Osteoblast (primary cell): ENCODE results near the gene POLR1E. TPM values are rescaled to one million over a fixed set of nuclear protein-coding genes. Genes with fewer than 3 reads are reported as not detected.
"Not testable (repeated sequence)": the region's sequence is repeated elsewhere in the genome, so short reads cannot be mapped to it uniquely, and the experiment has no call there.

Experiments
- DNase-seq: peaks from one replicate; pipeline ENCODE4 v3.0.0; 2011; ENCODE audit warnings: low spot score, mixed read lengths; ENCODE audit not compliant: insufficient read length; ENCODE audit errors: missing footprints
- H2AFZ ChIP-seq: 2 replicates; pipeline ENCODE4 v1.6.0; 2011; ENCODE audit warnings: mild to moderate bottlenecking, low read length
- H3K27ac ChIP-seq: 2 replicates; pipeline ENCODE4 v1.5.1; 2011; ENCODE audit warnings: mild to moderate bottlenecking, low read depth, low read length, moderate library complexity
- H3K27me3 ChIP-seq: 2 replicates; pipeline ENCODE4 v1.6.0; 2012; ENCODE audit warnings: mild to moderate bottlenecking, control low read depth, inconsistent platforms, low read length, moderate library complexity; ENCODE audit not compliant: insufficient read depth
- H3K36me3 ChIP-seq: 2 replicates; pipeline ENCODE4 v1.5.1; 2011; ENCODE audit warnings: mild to moderate bottlenecking, low read length, control low read depth, moderate library complexity; ENCODE audit not compliant: insufficient read depth
- H3K4me1 ChIP-seq: 2 replicates; pipeline ENCODE4 v1.5.1; 2011; ENCODE audit warnings: mild to moderate bottlenecking, low read length, control low read depth, moderate library complexity; ENCODE audit not compliant: insufficient read depth
- H3K4me2 ChIP-seq: 2 replicates; pipeline ENCODE4 v1.6.0; 2011; ENCODE audit warnings: mild to moderate bottlenecking, low read length; ENCODE audit not compliant: insufficient read depth
- H3K4me3 ChIP-seq: fragments of 200-600 bp; sonication (generic); 3 replicates; pipeline ENCODE4 v1.5.1; 2012; ENCODE audit warnings: mild to moderate bottlenecking, low read length, inconsistent platforms; ENCODE audit not compliant: insufficient read depth
- H3K79me2 ChIP-seq: 2 replicates; pipeline ENCODE4 v1.6.0; 2012; ENCODE audit warnings: mild to moderate bottlenecking, low read length, control low read depth, inconsistent platforms; ENCODE audit not compliant: insufficient read depth
- H3K9me3 ChIP-seq: 2 replicates; pipeline ENCODE4 v1.5.1; 2011; ENCODE audit warnings: low read depth, low read length, control low read depth
- H4K20me1 ChIP-seq: 2 replicates; pipeline ENCODE4 v1.6.0; 2012; ENCODE audit warnings: mild to moderate bottlenecking, low read length, control low read depth; ENCODE audit not compliant: insufficient read depth
- CTCF ChIP-seq: IDR thresholded peaks from 2 replicates; pipeline ENCODE4 v1.5.1; 2011; ENCODE audit warnings: mild to moderate bottlenecking, low read depth, low read length, moderate library complexity; ENCODE audit errors: extremely low read depth
- total RNA-seq: library from RNA; depleted of rRNA; stranded (reverse); fragments of >200 nt; gene quantifications from 2 replicates; pipeline ENCODE4 v1.2.3, GENCODE V29; 2012

The POLR1E gene
- total RNA-seq, 1 donor, result 33.3 TPM

- H4K20me1 ChIP-seq, result no peaks in the 10 kb centered on the region
- no peak overlapping the region for H2AFZ ChIP-seq
- no peaks in the 10 kb centered on the region for H3K9me3 ChIP-seq
- no peaks in the 10 kb centered on the region for H3K27me3 ChIP-seq
- peak; percentile 15 for TF ChIP-seq CTCF
- H3K79me2 ChIP-seq, result no peaks in the 10 kb centered on the region
- no peak overlapping the region for H3K27ac ChIP-seq
- no peak overlapping the region for H3K4me2 ChIP-seq
- peaks cover 8% of the 10 kb centered on the region for H3K36me3 ChIP-seq
- no peaks in the 10 kb centered on the region for H3K4me1 ChIP-seq
- no peak overlapping the region for H3K4me3 ChIP-seq
- DNase-seq, result no peak
Observed at GRCh38 chr9:37511016-37512010, 25.6 kb downstream of the POLR1E start.

DNA sequence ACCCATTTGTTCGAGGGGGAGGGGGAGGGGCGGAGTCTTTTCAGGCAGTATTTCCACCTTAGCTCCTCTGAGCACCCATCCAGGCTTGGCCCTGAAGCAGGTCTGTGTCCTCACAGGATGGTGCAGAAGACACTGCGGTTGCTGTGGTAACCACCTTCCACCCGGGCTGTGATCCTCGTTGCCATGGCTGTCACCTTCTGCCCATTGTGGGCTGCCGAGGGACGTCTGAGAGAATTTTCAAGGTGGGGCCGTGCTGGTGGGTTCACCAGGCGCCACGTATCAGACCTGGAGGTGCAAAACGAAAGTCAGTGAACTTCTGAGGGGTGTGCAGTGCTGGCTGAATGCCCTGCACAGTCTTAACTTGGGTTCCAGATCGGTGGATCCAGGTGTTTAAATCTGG is 26.7 kb downstream of the POLR1E start:
- H3K79me2 ChIP-seq, result no peaks in the 10 kb centered on the region
- no peak for TF ChIP-seq CTCF

DNA sequence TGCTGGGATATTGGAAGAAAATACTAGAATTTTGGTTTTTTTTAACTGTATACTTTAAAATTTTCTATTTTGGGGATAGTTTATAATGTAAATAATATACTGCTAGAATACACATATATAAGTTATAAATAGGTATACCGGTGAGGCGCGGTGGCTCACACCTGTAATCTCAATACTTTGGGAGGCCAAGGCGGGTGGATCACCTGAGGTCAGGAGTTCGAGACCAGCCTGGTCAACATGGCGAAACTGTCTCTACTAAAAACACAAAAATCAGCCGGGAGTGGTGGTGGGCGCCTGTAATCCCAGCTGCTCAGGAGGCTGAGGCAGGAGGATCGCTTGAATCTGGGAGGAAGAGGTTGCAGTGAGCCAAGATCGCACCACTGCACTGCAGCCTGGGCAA is 28.7 kb downstream of the POLR1E start:
- not testable (repeated sequence) for H3K4me3 ChIP-seq, H3K4me2 ChIP-seq, H2AFZ ChIP-seq, H3K79me2 ChIP-seq, DNase-seq, H3K4me1 ChIP-seq, H3K36me3 ChIP-seq, H3K9me3 ChIP-seq, H3K27ac ChIP-seq, H3K27me3 ChIP-seq, H4K20me1 ChIP-seq

More for the DNA sequence above, 26.7 kb downstream of the POLR1E start:
- H3K4me2 ChIP-seq, result no peak overlapping the region
- no peak for DNase-seq
- no peaks in the 10 kb centered on the region for H3K9me3 ChIP-seq
- no peak overlapping the region for H3K27ac ChIP-seq
- peaks cover 4% of the 10 kb centered on the region for H3K36me3 ChIP-seq
- H3K4me1 ChIP-seq, result no peaks in the 10 kb centered on the region
- H3K4me3 ChIP-seq, result no peak overlapping the region
- H3K27me3 ChIP-seq, result no peaks in the 10 kb centered on the region
- H2AFZ ChIP-seq, result no peak overlapping the region
- no peaks in the 10 kb centered on the region for H4K20me1 ChIP-seq

DNA sequence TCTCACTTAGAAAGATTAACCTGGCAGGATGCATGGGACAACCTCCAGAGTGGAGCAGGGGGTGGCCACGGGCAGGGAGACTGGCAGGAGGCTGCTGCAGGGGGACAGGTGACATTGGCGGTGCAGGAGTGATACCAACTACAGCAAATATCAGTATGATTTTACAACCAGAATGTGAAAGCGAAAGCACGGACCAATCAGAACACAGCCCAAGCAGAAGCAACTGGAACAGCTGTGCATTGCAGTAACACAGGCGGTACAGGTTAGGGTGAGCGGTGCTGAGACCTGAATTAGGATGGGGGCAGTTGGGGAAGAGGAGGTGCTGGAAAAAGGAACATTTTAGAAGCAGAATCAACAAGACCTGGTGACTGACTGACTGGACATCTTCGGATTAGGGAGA is 29.3 kb downstream of the POLR1E start:
- DNase-seq, result no peak
- Histone ChIP-seq H3K4me2 (no peak overlapping the region), H3K4me1 (no peaks in the 10 kb centered on the region), H3K79me2 (no peaks in the 10 kb centered on the region), H3K27ac (no peak overlapping the region), H2AFZ (no peak overlapping the region), H3K27me3 (no peaks in the 10 kb centered on the region), H3K9me3 (no peaks in the 10 kb centered on the region), H3K4me3 (no peak overlapping the region), H4K20me1 (no peaks in the 10 kb centered on the region), H3K36me3 (peaks cover 5% of the 10 kb centered on the region)
- no peak for TF ChIP-seq CTCF
